DMS114 treated with DMSO at 0.1 percent for 48 hours (cell line): ENCODE data around the gene ARFGEF3.
"Not testable (repeated sequence)": the region's sequence is repeated elsewhere in the genome, so short reads cannot be mapped to it uniquely, and the experiment has no call there.

Experiments used
- DNase-seq: peaks from one replicate; lab custom pipeline; 2025; ENCODE audit not compliant: unreplicated experiment; lab: John Stamatoyannopoulos, UW

The ARFGEF3 gene

GRCh38 chr6:138161338-138162110, at the start of gene ARFGEF3:
Gene ARFGEF3 (plus strand): TSS chr6:138161939. CDS start chr6:138162087, 148 bp downstream.
- DNase-seq, result no peak

- no peak for DNase-seq
These were observed 48.0 kb upstream of the ARFGEF3 start for GRCh38 chr6:138113588-138114210.

GRCh38 chr6:138115201-138115600, 46.5 kb upstream of the ARFGEF3 start:
- no peak for DNase-seq

- DNase-seq, result peak; percentile 23
These were observed 45.7 kb upstream of the ARFGEF3 start for GRCh38 chr6:138115877-138116660.

- no peak for DNase-seq
These were observed 45.1 kb upstream of the ARFGEF3 start for GRCh38 chr6:138116661-138116999.

- no peak for DNase-seq
These were observed 44.3 kb upstream of the ARFGEF3 start for GRCh38 chr6:138117376-138117914.

GRCh38 chr6:138119229-138119628, 42.5 kb upstream of the ARFGEF3 start:
- not testable (repeated sequence) for DNase-seq

- no peak for DNase-seq
These were observed 41.8 kb upstream of the ARFGEF3 start for GRCh38 chr6:138119976-138120375.

GRCh38 chr6:138124096-138124495, 37.6 kb upstream of the ARFGEF3 start:
- DNase-seq, result no peak

GRCh38 chr6:138128096-138128495, 33.6 kb upstream of the ARFGEF3 start:
- no peak for DNase-seq

GRCh38 chr6:138129190-138129589, 32.5 kb upstream of the ARFGEF3 start:
- no peak for DNase-seq

- no peak for DNase-seq
These were observed 18.9 kb upstream of the ARFGEF3 start for GRCh38 chr6:138142806-138143205.

GRCh38 chr6:138145402-138145801, 16.3 kb upstream of the ARFGEF3 start:
- DNase-seq, result no peak

- no peak for DNase-seq
These were observed 15.2 kb upstream of the ARFGEF3 start for GRCh38 chr6:138146544-138146943.

- no peak for DNase-seq
These were observed 6.3 kb upstream of the ARFGEF3 start for GRCh38 chr6:138155443-138155842.

- DNase-seq, result no peak
These were observed 3.6 kb upstream of the ARFGEF3 start for GRCh38 chr6:138157986-138158638.

GRCh38 chr6:138159246-138159645, 2.5 kb upstream of the ARFGEF3 start:
- no peak for DNase-seq

GRCh38 chr6:138160329-138161087, 1.2 kb upstream of the ARFGEF3 start:
- no peak for DNase-seq

GRCh38 chr6:138161088-138161337, 726 bp upstream of the ARFGEF3 start:
- DNase-seq, result no peak

GRCh38 chr6:138162111-138162954, 594 bp downstream of the ARFGEF3 start:
- DNase-seq, result no peak
